GM12878 (cell line): ENCODE data around the gene COL3A1. TPM values are rescaled to one million over a fixed set of nuclear protein-coding genes. Genes with fewer than 3 reads are reported as not detected.

Experiments
- ATAC-seq: fragments of 200-7000 bp; cut with Tn5 transposase; 3 replicates; pipeline ENCODE4 v1.9.1; 2020; ENCODE audit warnings: mild to moderate bottlenecking, moderate library complexity
- BruUV-seq: library from RNA; stranded (reverse); fragments of 400-500 nt; replicated peaks from 2 replicates; lab custom pipeline; 2021; lab: Mats Ljungman, UMichigan
- CTCF ChIA-PET: fragments of 300-600 bp; sonication (Branson Sonifier 250); formaldehyde crosslinking; extraction: SDS; loops from one replicate; lab custom pipeline; 2021; ENCODE audit warnings: inconsistent platforms; lab: Yijun Ruan, JAX
- POLR2A ChIA-PET: fragments of 350-600 bp; formaldehyde crosslinking; extraction: SDS; loops from one replicate; lab custom pipeline; 2021; ENCODE audit warnings: inconsistent platforms; lab: Charles Lee
- RAD21 ChIA-PET: fragments of 300-600 bp; sonication (Branson Sonifier 250); formaldehyde crosslinking; loops from one replicate; lab custom pipeline; 2023; ENCODE audit warnings: antibody characterized with exemption; ENCODE audit not compliant: unreplicated experiment; lab: Charles Lee
- SMC1A ChIA-PET: fragments of 300-600 bp; sonication (Branson Sonifier 250); formaldehyde crosslinking; loops from one replicate; lab custom pipeline; 2023; ENCODE audit not compliant: unreplicated experiment, uncharacterized antibody; lab: Charles Lee
- DNase-seq: peaks from one replicate; pipeline ENCODE4 v3.0.0-alpha.2; 2011; ENCODE audit warnings: low read depth, low spot score
- FAIRE-seq: peaks from 3 replicates; lab custom pipeline; 2011; peaks lifted over from hg19 to GRCh38; lab: Jason Lieb, UNC
- H2AFZ ChIP-seq: 2 replicates; pipeline ENCODE4 v1.6.0; 2011; ENCODE audit warnings: low read depth, low read length, control low read depth; ENCODE audit not compliant: control insufficient read depth
- H3K27ac ChIP-seq: 2 replicates; pipeline ENCODE4 v1.5.1; 2011; ENCODE audit warnings: control low read depth; ENCODE audit not compliant: control insufficient read depth, insufficient read depth
- H3K27me3 ChIP-seq, 2 experiments: replicated peaks in 1 of 2; 2 replicates each; pipeline versions ENCODE4 v1.6.0 to v1.6.1; 2011; ENCODE audit warnings: low read length in 1 of 2; ENCODE audit not compliant: control insufficient read depth in 2 of 2, insufficient read depth in 2 of 2
- H3K36me3 ChIP-seq, 2 experiments: 2 replicates each; pipeline ENCODE4 v1.5.1; 2011; ENCODE audit warnings: low read length in 1 of 2; ENCODE audit not compliant: control insufficient read depth in 2 of 2, insufficient read depth in 2 of 2
- H3K4me1 ChIP-seq: 2 replicates; pipeline ENCODE4 v1.6.1; 2011; ENCODE audit warnings: mild to moderate bottlenecking, low read length, moderate library complexity, mixed read lengths; ENCODE audit not compliant: control insufficient read depth, insufficient read depth
- H3K4me2 ChIP-seq: 2 replicates; pipeline ENCODE4 v1.6.0; 2011; ENCODE audit warnings: control low read depth; ENCODE audit not compliant: control insufficient read depth, insufficient read depth
- H3K4me3 ChIP-seq: fragments of 200-600 bp; sonication (generic); 2 replicates; pipeline ENCODE4 v1.5.1; 2016
- H3K79me2 ChIP-seq: 2 replicates; pipeline ENCODE4 v1.6.0; 2011; ENCODE audit warnings: low read length; ENCODE audit not compliant: control insufficient read depth, insufficient read depth
- H3K9ac ChIP-seq: 2 replicates; pipeline ENCODE4 v1.8.0; 2011; ENCODE audit warnings: low read length, control low read depth, mixed read lengths; ENCODE audit not compliant: control insufficient read depth, insufficient read depth
- H3K9me3 ChIP-seq: replicated peaks from 3 replicates; pipeline ENCODE4 v1.5.1; 2011; ENCODE audit warnings: mild to moderate bottlenecking, low read length; ENCODE audit not compliant: control insufficient read depth, insufficient read depth
- H4K20me1 ChIP-seq: 2 replicates; pipeline ENCODE4 v1.6.0; 2011; ENCODE audit not compliant: control insufficient read depth, insufficient read depth
- EGR1 ChIP-seq, 2 experiments: IDR thresholded peaks; 1 replicate in 1 of 2; 2 replicates in 1 of 2; pipeline ENCODE4 v1.6.1; 2011 to 2012; ENCODE audit warnings: low read depth in 2 of 2, low read length in 2 of 2, borderline replicate concordance in 1 of 2, mild to moderate bottlenecking in 1 of 2, moderate library complexity in 1 of 2
- ESRRA ChIP-seq: IDR thresholded peaks from 2 replicates; pipeline ENCODE4 v1.6.1; 2012; ENCODE audit warnings: mild to moderate bottlenecking, low read length, improper control_type of control experiment
- ETV6 ChIP-seq, 2 experiments: fragments of 450-650 bp in 1 of 2; IDR thresholded peaks in 1 of 2; conservative IDR thresholded peaks in 1 of 2; 2 replicates each; pipeline ENCODE4 v1.6.1; 2014; ENCODE audit warnings: antibody characterized with exemption in 1 of 2, borderline replicate concordance in 1 of 2, low read depth in 1 of 2, mild to moderate bottlenecking in 1 of 2, moderate library complexity in 1 of 2
- FOS ChIP-seq: IDR thresholded peaks from 3 replicates; pipeline ENCODE4 v1.6.1; 2011; ENCODE audit warnings: borderline replicate concordance; ENCODE audit not compliant: insufficient read length; ENCODE audit errors: extremely low read depth
- GABPA ChIP-seq: IDR thresholded peaks from 2 replicates; pipeline ENCODE4 v1.6.1; 2014; ENCODE audit warnings: antibody characterized with exemption, low read depth, mild to moderate bottlenecking, inconsistent platforms
- HDAC2 ChIP-seq: fragments of 200-600 bp; sonication (generic); IDR thresholded peaks from 2 replicates; pipeline ENCODE4 v1.6.1; 2017
- HSF1 ChIP-seq: fragments of 150-350 bp; IDR thresholded peaks from 2 replicates; pipeline ENCODE4 v1.6.1; 2014; ENCODE audit warnings: mild to moderate bottlenecking, low read depth, low read length
- JUNB ChIP-seq: IDR thresholded peaks from 2 replicates; pipeline ENCODE4 v1.6.1; 2016; ENCODE audit warnings: antibody characterized with exemption, mild to moderate bottlenecking
- KAT2A ChIP-seq: conservative IDR thresholded peaks from 2 replicates; pipeline ENCODE4 v1.6.1; 2011; ENCODE audit warnings: low read depth, low read length; ENCODE audit not compliant: control insufficient read depth
- MTA3 ChIP-seq: IDR thresholded peaks from 2 replicates; pipeline ENCODE4 v1.6.1; 2012; ENCODE audit warnings: low read length, inconsistent platforms, borderline replicate concordance
- NFXL1 ChIP-seq: fragments of 450-650 bp; IDR thresholded peaks from 2 replicates; pipeline ENCODE4 v1.6.1; 2017; ENCODE audit warnings: antibody characterized with exemption, mild to moderate bottlenecking, borderline replicate concordance
- NR2F1 ChIP-seq: fragments of 450-650 bp; conservative IDR thresholded peaks from 2 replicates; pipeline ENCODE4 v1.6.1; 2017; ENCODE audit warnings: mild to moderate bottlenecking
- PML ChIP-seq: IDR thresholded peaks from 2 replicates; pipeline ENCODE4 v1.6.1; 2012; ENCODE audit warnings: low read length, inconsistent platforms
- POU2F2 ChIP-seq: IDR thresholded peaks from 3 replicates; pipeline ENCODE4 v1.6.1; 2011; ENCODE audit warnings: low read depth, mild to moderate bottlenecking, low read length, borderline replicate concordance
- RFX5 ChIP-seq: IDR thresholded peaks from 2 replicates; pipeline ENCODE4 v1.6.1; 2011; ENCODE audit warnings: low read depth, low read length, improper control_type of control experiment
- SMARCA5 ChIP-seq: fragments of 450-650 bp; IDR thresholded peaks from 2 replicates; pipeline ENCODE4 v1.6.1; 2017; ENCODE audit warnings: mild to moderate bottlenecking
- SP1 ChIP-seq: IDR thresholded peaks from one replicate; pipeline ENCODE4 v1.6.1; 2011; ENCODE audit warnings: low read depth, low read length
- TCF12 ChIP-seq: IDR thresholded peaks from 2 replicates; pipeline ENCODE4 v1.6.1; 2011; ENCODE audit warnings: low read depth, mild to moderate bottlenecking, low read length
- USF1 ChIP-seq: IDR thresholded peaks from 2 replicates; pipeline ENCODE4 v1.6.1; 2011; ENCODE audit warnings: borderline replicate concordance, low read depth, mild to moderate bottlenecking, moderate library complexity, mixed read lengths, low read length; ENCODE audit not compliant: insufficient read depth; ENCODE audit errors: extremely low read length
- YBX1 ChIP-seq: fragments of 450-650 bp; IDR thresholded peaks from 2 replicates; pipeline ENCODE4 v1.6.1; 2016; ENCODE audit warnings: antibody characterized with exemption
- ZBED1 ChIP-seq: IDR thresholded peaks from 2 replicates; pipeline ENCODE4 v1.6.1; 2016; ENCODE audit warnings: borderline replicate concordance
- ZNF207 ChIP-seq: fragments of 450-650 bp; IDR thresholded peaks from 2 replicates; pipeline ENCODE4 v1.6.1; 2014; ENCODE audit warnings: antibody characterized with exemption, mild to moderate bottlenecking, borderline replicate concordance
- ZSCAN29 ChIP-seq: fragments of 450-650 bp; IDR thresholded peaks from 2 replicates; pipeline ENCODE4 v1.6.1; 2017; ENCODE audit warnings: mild to moderate bottlenecking, moderate library complexity
- WGBS: methylation state at CpG from one replicate; pipeline ENCODE4 v1.1.6; 2016; ENCODE audit warnings: low lambda C conversion rate; ENCODE audit not compliant: insufficient replicate concordance, insufficient coverage; ENCODE audit errors: missing lambda C conversion rate; 5-methylcytosine and 5-hydroxymethylcytosine counted together
- in situ Hi-C: fragments of 300-500 bp; cut with MboI; formaldehyde crosslinking; loops from 9 replicates; pipeline ENCODE4 v1.14.3; 2018; ENCODE audit warnings: mixed read lengths
- intact Hi-C: fragments of 100-400 bp; cut with micrococcal nuclease; formaldehyde crosslinking; loops from one replicate; pipeline ENCODE4 v1.14.2; 2022; ENCODE audit not compliant: unreplicated experiment
- polyA plus RNA-seq, 11 experiments: library from polyadenylated mRNA; depleted of rRNA in 4 of 11; unstranded in 6 of 11; stranded (reverse) in 5 of 11; fragments of >200 nt; fragmentation: Nextera tagmentation in 4 of 11; fragmentation: Illumina TruSeq in 1 of 11; extraction: Ambion mirVana in 4 of 11; extraction: Trizol in 1 of 11; gene quantifications; 1 replicate in 1 of 11; 2 replicates in 10 of 11; pipeline versions ENCODE4 v1.2.1 to v1.2.3, GENCODE V29; 2011 to 2016; ENCODE audit warnings: inconsistent platforms in 2 of 11, missing spikeins in 2 of 11, low read depth in 1 of 11
- total RNA-seq, 4 experiments: library from RNA; depleted of rRNA in 3 of 4; stranded (reverse); fragments of >200 nt in 3 of 4; fragmentation: Illumina TruSeq in 1 of 4; extraction: Trizol in 1 of 4; gene quantifications; 2 replicates each; pipeline versions ENCODE4 v1.2.1 to v1.2.3, GENCODE V29; 2013 to 2021

The COL3A1 gene
- total and polyA plus RNA-seq, 10 of the 15 experiments (the other 5 are each of a cell fraction or from before 2014, with no cell fraction given), result 0.04 to 0.67 (median 0.10) TPM; not detected in 2

GRCh38 chr2:188956961-188957360, 17.2 kb upstream of the COL3A1 start (continued):
- TF ChIP-seq ESRRA (no peak), ETV6 (conservative IDR thresholded peaks at IDR 0.05 in 1 of 2, IDR thresholded peaks at IDR 0.05 in 1 of 2; ENCODE audit: borderline replicate concordance in 1 of 2, low read depth in 1 of 2) (no peak), MTA3 (no peak), USF1 (no peak), ZSCAN29 (no peak), ZBED1 (no peak), HDAC2 (no peak), TCF12 (no peak)
- TF ChIP-seq, all 136 proteins: peak for 0

GRCh38 chr2:188957646-188958045, 16.5 kb upstream of the COL3A1 start:
- intact Hi-C loops, result no loop called here
- RAD21 ChIA-PET, result no interaction called here
- no peaks in the 10 kb centered on the region for H3K9me3 ChIP-seq
- ATAC-seq (no peak), DNase-seq (no peak), FAIRE-seq (no peak)
- in situ Hi-C loops, result no loop called here
- H3K4me2 ChIP-seq, result no peak overlapping the region
- TF ChIP-seq GABPA, result no peak
- no peak for TF ChIP-seq FOS
- no peak for TF ChIP-seq YBX1
- no peak for TF ChIP-seq NR2F1
- no peak for TF ChIP-seq POU2F2
- no peak for TF ChIP-seq ZNF207
- TF ChIP-seq HSF1, result no peak
- TF ChIP-seq NFXL1, result no peak
- no peak for TF ChIP-seq EGR1 (IDR thresholded peaks at IDR 0.05; ENCODE audit: borderline replicate concordance in 1 of 2, low read depth in 2 of 2, low read length in 2 of 2)
- no peak for TF ChIP-seq SP1
- no peak for TF ChIP-seq KAT2A
- TF ChIP-seq PML, result no peak
- TF ChIP-seq JUNB, result no peak
- TF ChIP-seq SMARCA5, result no peak
- TF ChIP-seq RFX5, result no peak
- no peaks in the 10 kb centered on the region for H3K79me2 ChIP-seq
- H3K27me3 ChIP-seq, result no peaks in the 10 kb centered on the region
- H3K36me3 ChIP-seq, result no peaks in the 10 kb centered on the region
- SMC1A ChIA-PET, result no interaction called here
- WGBS, result 0% methylated on average over 1 of the region's 1 CpG
- H2AFZ ChIP-seq, result no peak overlapping the region
- no peaks in the 10 kb centered on the region for H3K4me1 ChIP-seq
- H3K27ac ChIP-seq, result no peak overlapping the region
- CTCF ChIA-PET, result no interaction called here
- BruUV-seq, result no TSS peak
- H3K9ac ChIP-seq, result no peak overlapping the region
- H4K20me1 ChIP-seq, result no peaks in the 10 kb centered on the region
- POLR2A ChIA-PET, result no interaction called here
- no peak overlapping the region for H3K4me3 ChIP-seq
